OCI-LY3 (cell line): ENCODE measurements around the gene TAAR5.

Source experiments
- H2AFZ ChIP-seq: fragments of 200-600, 300-600 bp; shearing (Covaris generic); 2 replicates; pipeline ENCODE4 v1.6.0; 2014; ENCODE audit warnings: antibody characterized with exemption, low read depth, low read length
- H3K27ac ChIP-seq: fragments of 200-600, 300-600 bp; sonication (generic); 2 replicates; pipeline ENCODE4 v1.5.1; 2014; ENCODE audit warnings: mild to moderate bottlenecking, low read length, moderate library complexity, mixed read lengths
- H3K27me3 ChIP-seq: fragments of 200-600, 300-600 bp; sonication (generic); 2 replicates; pipeline ENCODE4 v1.6.1; 2014; ENCODE audit warnings: low read depth, low read length, mixed read lengths
- H3K36me3 ChIP-seq: fragments of 200-600, 300-600 bp; sonication (generic); replicated peaks from 2 replicates; pipeline ENCODE3; 2014; ENCODE audit warnings: low read depth, low read length, mixed read lengths
- H3K4me1 ChIP-seq: fragments of 300-600, 200-600 bp; sonication (generic); 2 replicates; pipeline ENCODE4 v1.6.1; 2014; ENCODE audit warnings: low read length, mixed read lengths
- H3K4me2 ChIP-seq: fragments of 200-600, 300-600 bp; sonication (generic); 2 replicates; pipeline ENCODE4 v1.6.1; 2014; ENCODE audit warnings: low read length, mixed read lengths
- H3K4me3 ChIP-seq: fragments of 300-600, 200-600 bp; sonication (generic); 2 replicates; pipeline ENCODE4 v1.5.1; 2014; ENCODE audit warnings: antibody characterized with exemption, mild to moderate bottlenecking, low read length, moderate library complexity
- H3K79me2 ChIP-seq: fragments of 300-600, 200-600 bp; shearing (Covaris generic); 2 replicates; pipeline ENCODE4 v1.6.1; 2014; ENCODE audit warnings: mild to moderate bottlenecking, low read length, mixed read lengths
- H3K9ac ChIP-seq: fragments of 300-600, 200-600 bp; shearing (Covaris generic); 2 replicates; pipeline ENCODE4 v1.6.0; 2014; ENCODE audit warnings: mild to moderate bottlenecking, low read length, moderate library complexity
- H3K9me3 ChIP-seq: fragments of 200-600, 300-600 bp; shearing (Covaris generic); 2 replicates; pipeline ENCODE4 v1.6.1; 2014; ENCODE audit warnings: low read length, mixed read lengths; ENCODE audit not compliant: insufficient read depth
- H4K20me1 ChIP-seq: fragments of 200-600, 300-600 bp; sonication (generic); 2 replicates; pipeline ENCODE4 v1.6.1; 2016; ENCODE audit warnings: low read length, mixed read lengths; ENCODE audit not compliant: insufficient read depth
- EZH2phosphoT487 ChIP-seq: fragments of 200-600 bp; shearing (Covaris generic); IDR thresholded peaks from 2 replicates; pipeline ENCODE4 v1.6.1; 2018; ENCODE audit warnings: antibody characterized with exemption, mixed run types, low read depth
- TF ChIP-seq, protein P1 (sequence below): fragments of 200-600, 300-600 bp; sonication (generic); IDR thresholded peaks from 2 replicates; pipeline ENCODE4 v1.5.1; 2014; ENCODE audit warnings: antibody characterized with exemption, low read length, low read depth

Gene TAAR5

DNA sequence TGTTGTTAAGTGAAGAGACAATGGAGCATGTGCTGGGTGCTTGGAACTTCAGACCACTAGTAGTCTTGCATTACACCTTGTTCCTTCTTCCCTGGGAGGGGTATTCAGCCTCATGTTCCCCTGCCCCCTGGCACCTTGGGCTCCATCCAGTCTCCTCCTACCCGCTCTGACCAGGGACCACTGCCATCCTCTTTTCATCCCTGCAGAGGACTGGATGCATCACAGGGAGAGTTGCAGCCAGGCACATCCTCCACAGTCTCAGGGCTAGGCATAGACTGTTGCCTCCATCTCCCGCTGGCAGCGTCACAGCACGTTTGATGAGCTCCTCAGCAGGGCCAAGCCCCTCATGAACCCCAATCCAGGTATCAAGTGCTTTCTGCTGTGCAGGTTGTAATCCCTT lies 38.3 kb downstream of the TAAR5 start:
- no peaks in the 10 kb centered on the region for H3K9me3 ChIP-seq
- peaks cover 9% of the 10 kb centered on the region for H3K4me1 ChIP-seq
- no peak overlapping the region for H3K4me3 ChIP-seq
- no peak for TF ChIP-seq EZH2phosphoT487
- TF ChIP-seq, protein P1, sequence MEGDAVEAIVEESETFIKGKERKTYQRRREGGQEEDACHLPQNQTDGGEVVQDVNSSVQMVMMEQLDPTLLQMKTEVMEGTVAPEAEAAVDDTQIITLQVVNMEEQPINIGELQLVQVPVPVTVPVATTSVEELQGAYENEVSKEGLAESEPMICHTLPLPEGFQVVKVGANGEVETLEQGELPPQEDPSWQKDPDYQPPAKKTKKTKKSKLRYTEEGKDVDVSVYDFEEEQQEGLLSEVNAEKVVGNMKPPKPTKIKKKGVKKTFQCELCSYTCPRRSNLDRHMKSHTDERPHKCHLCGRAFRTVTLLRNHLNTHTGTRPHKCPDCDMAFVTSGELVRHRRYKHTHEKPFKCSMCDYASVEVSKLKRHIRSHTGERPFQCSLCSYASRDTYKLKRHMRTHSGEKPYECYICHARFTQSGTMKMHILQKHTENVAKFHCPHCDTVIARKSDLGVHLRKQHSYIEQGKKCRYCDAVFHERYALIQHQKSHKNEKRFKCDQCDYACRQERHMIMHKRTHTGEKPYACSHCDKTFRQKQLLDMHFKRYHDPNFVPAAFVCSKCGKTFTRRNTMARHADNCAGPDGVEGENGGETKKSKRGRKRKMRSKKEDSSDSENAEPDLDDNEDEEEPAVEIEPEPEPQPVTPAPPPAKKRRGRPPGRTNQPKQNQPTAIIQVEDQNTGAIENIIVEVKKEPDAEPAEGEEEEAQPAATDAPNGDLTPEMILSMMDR = no peak
- H3K36me3 ChIP-seq = no peaks in the 10 kb centered on the region
- no peak overlapping the region for H3K4me2 ChIP-seq
- no peaks in the 10 kb centered on the region for H3K27me3 ChIP-seq
- H3K9ac ChIP-seq = no peak overlapping the region
- H4K20me1 ChIP-seq = no peaks in the 10 kb centered on the region
- H2AFZ ChIP-seq = no peak overlapping the region
- H3K79me2 ChIP-seq = no peaks in the 10 kb centered on the region
- no peak overlapping the region for H3K27ac ChIP-seq

DNA sequence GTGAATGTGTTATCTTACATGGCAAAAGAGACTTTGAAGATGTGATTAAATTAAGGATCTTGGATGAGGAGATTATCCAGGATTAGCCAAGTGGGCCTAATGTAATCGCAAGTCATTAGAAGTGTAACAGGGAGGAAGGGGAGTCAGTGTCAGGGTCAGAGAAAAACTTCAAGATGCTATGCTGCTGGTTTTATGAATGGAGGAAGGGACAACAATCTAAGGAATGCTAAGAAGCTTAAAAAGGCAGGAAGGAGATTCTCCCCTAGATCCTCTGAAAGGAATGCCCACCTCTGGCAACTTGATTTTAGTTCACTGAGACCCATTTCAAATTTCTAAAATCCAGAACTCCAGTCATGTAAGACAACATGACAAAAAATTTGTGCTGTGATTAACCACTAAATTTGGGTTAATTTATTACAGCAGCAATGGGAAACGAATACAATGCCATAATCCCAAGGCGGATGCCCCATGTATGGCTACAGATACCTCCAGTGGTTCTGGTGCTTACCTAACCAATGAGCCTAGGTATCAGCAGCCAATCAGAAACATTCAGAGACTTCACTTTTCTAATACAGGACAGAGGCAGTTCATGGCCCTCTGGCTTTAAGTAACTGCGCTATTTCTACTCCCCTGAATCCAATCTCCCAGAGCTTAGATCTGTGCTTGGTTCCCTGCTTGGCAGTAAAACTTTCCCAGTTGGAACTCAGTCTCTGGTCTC lies 40.6 kb downstream of the TAAR5 start:
- Histone ChIP-seq H3K4me3 (no peak overlapping the region), H3K4me2 (no peak overlapping the region), H3K4me1 (peaks cover 9% of the 10 kb centered on the region), H3K9ac (no peak overlapping the region), H3K36me3 (no peaks in the 10 kb centered on the region), H3K79me2 (no peaks in the 10 kb centered on the region), H3K27ac (no peak overlapping the region), H2AFZ (no peak overlapping the region), H3K27me3 (no peaks in the 10 kb centered on the region), H3K9me3 (no peaks in the 10 kb centered on the region), H4K20me1 (no peaks in the 10 kb centered on the region)
- TF ChIP-seq, protein P1 = no peak
- no peak for TF ChIP-seq EZH2phosphoT487

DNA sequence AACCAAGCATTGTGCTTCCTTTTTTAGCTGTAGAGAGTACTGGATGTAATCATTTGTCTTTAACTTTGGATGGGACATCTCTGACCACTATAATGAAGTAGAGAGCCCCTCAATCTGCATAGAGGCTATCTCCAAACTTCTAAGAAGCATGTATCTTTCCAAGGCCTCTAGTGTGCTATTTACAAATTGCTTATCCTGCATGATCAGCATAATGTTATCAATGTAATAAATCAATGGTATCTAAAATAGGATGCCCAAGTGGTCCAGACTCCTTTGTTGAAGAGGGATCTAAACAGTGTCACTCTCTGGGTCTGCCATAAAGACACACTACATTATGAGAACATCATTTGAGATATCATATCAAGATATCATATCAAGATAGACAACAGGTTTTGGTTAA lies 44.7 kb downstream of the TAAR5 start:
- Histone ChIP-seq H3K27me3 (peaks cover 4% of the 10 kb centered on the region; the same call in 1 of the 2 replicates), H3K9me3 (no peaks in the 10 kb centered on the region), H3K4me2 (no peak overlapping the region), H3K4me1 (peaks cover 9% of the 10 kb centered on the region), H3K4me3 (no peak overlapping the region), H2AFZ (no peak overlapping the region), H3K9ac (no peak overlapping the region), H3K27ac (no peak overlapping the region), H3K36me3 (no peaks in the 10 kb centered on the region), H4K20me1 (no peaks in the 10 kb centered on the region), H3K79me2 (no peaks in the 10 kb centered on the region)
- TF ChIP-seq EZH2phosphoT487 = no peak
- TF ChIP-seq, protein P1 = no peak
